Loucy (cell line): Measurements from ENCODE around the gene PRDX3.

Experiments
- CTCF ChIP-seq: fragments of 200-600 bp; sonication (generic); conservative IDR thresholded peaks from 2 replicates; pipeline ENCODE4 v1.5.1; 2014; ENCODE audit warnings: mild to moderate bottlenecking, antibody characterized with exemption, low read length
- EZH2phosphoT487 ChIP-seq: fragments of 200-600 bp; IDR thresholded peaks from 2 replicates; pipeline ENCODE4 v1.6.1; 2018; ENCODE audit warnings: antibody characterized with exemption, mild to moderate bottlenecking, moderate library complexity, borderline replicate concordance

- TF ChIP-seq CTCF (no peak), EZH2phosphoT487 (no peak)
Observed at GRCh38 chr10:119166118-119166500, 12.5 kb downstream of the PRDX3 start.
